Measurements from ENCODE around the gene FNDC10.

Gene FNDC10

DNA sequence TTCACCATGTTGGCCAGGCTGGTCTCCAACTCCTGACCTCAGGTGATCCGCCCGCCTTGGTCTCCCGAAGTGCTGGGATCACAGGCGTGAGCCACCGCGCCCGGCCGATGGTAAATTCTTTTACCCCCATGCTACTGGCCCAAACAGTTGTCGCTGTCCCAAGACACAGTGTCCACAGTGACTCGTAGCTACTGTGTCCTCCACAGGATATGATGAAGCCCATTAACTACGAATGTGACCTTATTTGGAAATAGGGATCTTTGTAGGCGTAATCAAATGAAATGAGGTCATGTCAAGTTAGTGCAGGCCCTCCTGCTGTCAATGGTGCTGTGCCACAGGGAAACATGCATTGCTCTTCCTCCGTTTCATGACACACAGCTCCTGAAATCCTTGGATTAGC, 8.5 kb downstream of the FNDC10 start:
- TF ChIP-seq, protein P1, sequence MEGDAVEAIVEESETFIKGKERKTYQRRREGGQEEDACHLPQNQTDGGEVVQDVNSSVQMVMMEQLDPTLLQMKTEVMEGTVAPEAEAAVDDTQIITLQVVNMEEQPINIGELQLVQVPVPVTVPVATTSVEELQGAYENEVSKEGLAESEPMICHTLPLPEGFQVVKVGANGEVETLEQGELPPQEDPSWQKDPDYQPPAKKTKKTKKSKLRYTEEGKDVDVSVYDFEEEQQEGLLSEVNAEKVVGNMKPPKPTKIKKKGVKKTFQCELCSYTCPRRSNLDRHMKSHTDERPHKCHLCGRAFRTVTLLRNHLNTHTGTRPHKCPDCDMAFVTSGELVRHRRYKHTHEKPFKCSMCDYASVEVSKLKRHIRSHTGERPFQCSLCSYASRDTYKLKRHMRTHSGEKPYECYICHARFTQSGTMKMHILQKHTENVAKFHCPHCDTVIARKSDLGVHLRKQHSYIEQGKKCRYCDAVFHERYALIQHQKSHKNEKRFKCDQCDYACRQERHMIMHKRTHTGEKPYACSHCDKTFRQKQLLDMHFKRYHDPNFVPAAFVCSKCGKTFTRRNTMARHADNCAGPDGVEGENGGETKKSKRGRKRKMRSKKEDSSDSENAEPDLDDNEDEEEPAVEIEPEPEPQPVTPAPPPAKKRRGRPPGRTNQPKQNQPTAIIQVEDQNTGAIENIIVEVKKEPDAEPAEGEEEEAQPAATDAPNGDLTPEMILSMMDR (IDR thresholded peaks at IDR 0.05): no peak
- no peak overlapping the region for H3K4me3 ChIP-seq
- H3K27ac ChIP-seq: no peak overlapping the region
- DNase-seq (ENCODE audit: low spot score): no peak

DNA sequence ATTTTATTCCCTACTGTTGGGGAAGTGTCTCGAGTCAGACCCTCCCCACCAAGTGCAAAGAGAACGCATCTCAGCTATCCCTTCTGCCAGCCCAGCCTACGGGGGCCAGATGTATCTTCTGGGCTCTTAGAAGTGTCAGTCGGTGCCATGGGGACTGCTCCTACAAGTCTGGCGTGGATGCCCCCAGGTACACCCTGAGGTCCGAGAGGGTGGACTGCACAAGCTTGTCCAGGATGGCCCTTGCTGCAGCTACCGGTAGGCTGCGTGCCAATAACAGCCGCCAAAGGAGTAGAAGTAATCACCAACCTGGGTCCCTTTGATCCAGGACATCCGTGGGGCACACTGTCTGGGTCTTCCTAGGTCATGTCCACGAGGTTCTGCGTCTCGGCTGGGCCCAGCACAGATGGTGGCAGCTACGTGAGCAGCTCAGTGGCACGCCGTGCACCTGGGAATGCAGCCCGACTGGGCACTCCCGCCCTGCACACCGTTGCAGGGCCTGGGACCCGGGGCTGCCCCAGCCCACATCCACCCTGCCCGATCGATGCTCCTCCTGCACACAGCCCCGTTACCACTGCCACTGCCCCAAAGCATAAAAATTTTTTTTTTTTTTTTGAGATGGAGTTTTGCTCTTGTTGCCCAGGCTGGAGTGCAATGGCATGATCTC, 16.5 kb downstream of the FNDC10 start:
- no peak overlapping the region for H3K27ac ChIP-seq
- TF ChIP-seq, protein P1 (IDR thresholded peaks at IDR 0.05): no peak
- no peak overlapping the region for H3K4me3 ChIP-seq
- DNase-seq (ENCODE audit: low spot score): no peak

DNA sequence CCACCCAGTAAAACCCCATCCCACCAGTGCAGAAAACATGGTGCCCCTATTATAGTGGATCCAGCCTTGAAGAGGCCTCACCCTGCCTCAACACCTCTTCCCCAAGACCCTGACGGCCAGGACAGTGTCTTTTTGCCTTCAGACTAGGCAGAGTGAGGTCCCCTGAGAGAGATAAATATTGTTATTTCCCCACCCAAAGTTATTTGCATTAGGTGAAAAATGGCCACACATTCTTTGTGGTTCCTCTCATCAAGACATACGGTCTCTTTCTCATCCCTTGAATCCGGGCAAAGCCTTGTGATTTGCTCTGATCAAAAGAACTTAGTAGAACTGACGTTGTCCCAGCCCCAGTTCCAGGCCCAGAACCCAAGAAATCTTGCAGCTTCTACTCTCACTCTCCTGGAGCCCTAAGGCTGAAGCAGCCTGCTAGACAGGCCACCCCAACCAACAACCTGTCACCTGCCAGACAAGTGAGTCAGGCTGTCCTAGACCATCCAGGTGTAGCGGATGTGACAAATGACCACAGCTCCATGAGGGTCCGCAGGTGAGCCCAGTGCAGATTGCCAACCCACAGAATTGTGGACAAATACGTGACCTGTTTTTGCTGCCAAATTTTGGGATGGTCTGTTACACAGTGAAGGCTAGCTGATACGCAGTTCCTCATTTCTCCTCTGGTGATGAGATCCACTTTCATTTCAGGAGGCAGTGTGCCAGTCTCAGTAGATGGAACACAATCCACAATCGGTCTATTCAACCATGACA, 17.2 kb downstream of the FNDC10 start:
- no peak for DNase-seq (ENCODE audit: low spot score)
- Histone ChIP-seq H3K4me3 (no peak overlapping the region), H3K27ac (no peak overlapping the region)
- TF ChIP-seq, protein P1 (IDR thresholded peaks at IDR 0.05): no peak

DNA sequence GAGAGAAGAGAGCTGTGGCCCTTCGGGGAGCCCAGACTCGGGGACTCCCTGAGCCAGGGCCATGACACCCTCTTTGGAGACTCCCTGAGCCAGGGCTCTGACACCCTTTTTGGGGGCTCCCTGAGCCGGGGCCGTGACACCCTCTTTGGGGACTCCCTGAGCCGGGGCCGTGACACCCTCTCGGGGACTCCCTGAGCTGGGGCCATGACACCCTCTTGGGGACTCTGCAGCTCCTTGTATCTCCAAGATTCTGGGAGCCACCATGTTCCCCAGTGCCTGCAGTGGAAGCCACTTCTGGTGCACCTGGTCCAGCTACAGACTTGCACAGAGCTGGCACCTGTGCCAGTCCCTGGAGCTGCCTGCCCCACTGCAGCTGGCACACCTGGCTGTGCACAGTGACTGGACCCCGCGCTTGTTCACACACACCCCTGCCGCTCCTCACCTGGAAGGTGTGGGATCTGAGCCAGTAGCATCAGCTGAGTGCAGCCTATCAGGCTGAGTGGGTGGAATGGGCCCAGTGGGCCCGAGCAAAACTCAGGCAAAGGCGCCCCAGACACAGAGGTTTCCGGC, 21.5 kb downstream of the FNDC10 start:
- no peak for DNase-seq (ENCODE audit: low spot score)
- Histone ChIP-seq H3K4me3 (no peak overlapping the region), H3K27ac (no peak overlapping the region)
- TF ChIP-seq, protein P1 (IDR thresholded peaks at IDR 0.05): no peak

DNA sequence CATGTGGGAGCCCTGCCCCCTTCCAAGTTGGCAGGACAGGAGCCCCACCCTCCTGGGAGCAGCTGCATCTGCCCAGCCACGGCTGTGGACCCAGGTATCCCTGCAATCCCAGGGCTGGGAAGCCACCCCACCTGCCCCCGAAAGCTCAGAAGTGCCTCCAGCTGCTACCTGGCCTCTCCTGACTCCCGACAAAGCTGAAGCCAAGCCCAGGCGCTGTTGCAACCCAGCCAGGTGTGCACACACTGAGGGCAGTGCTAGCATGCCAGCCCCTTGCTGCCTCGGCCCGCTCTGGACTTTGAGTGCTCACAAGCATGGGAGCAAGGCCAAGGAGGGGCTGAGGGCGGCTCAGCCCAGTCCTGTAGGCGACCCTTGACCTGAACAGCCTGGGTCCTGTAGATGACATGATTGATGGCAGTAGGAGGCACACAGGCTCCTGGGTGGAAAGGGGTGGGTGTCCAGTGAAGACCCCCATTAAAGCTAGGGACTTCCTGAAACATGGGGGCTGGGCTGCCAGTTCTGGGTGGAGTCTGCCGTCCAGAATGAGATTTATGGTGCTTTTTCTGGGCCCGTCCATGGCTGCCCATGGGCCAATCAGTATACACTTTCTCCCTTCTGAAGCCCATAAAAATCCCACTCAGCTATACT, 22.4 kb downstream of the FNDC10 start:
- Histone ChIP-seq H3K27ac (no peak overlapping the region), H3K4me3 (no peak overlapping the region)
- TF ChIP-seq, protein P1 (IDR thresholded peaks at IDR 0.05): no peak
- DNase-seq (ENCODE audit: low spot score): no peak

DNA sequence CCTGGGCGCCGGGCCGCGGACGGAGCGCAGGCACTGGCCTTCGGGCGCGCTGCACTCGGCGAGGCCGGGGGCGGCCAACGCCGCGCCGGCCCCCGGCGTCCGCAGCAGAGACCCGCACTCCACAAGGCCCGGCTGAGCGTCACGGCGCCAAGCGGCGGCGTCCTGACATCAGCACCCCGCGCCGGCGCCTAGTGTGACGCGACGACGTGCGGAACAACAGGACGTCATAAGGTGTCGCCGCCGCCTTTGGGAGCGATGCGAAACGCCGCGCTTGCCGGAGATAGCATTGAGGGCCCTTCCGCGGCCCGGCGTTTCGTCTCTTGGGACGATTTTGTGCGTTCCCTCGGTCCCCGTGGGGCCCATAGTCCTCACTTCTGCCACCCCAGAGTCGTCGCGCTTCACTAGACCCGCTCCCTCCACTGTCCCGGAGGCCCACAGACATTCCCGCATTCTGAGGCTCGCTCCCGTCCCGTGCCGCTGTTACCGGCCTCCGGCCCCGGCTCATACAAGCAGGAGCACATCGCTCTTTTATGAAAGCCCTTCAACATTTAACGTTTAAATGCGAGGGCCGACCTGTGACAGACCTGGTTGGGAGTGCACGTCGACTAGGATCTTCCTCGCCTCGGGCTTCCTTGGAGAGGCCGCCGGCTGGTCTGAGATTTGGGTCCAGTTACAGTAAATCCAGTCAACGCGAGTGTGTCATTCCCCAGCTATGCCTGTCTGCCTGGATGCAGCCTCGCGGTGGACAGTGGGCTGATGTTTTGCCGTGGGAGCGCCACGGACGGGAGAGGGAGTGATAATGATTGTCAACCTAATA, 25.0 kb downstream of the FNDC10 start, which contains the start of gene SSU72:
Gene SSU72 (minus strand): TSS at position 143 of the 817 bp plus-strand sequence. CDS start 306 bp downstream, outside the sequence.
- peak within 1 kb of the TSS; percentile 97 to 99 for H3K27ac ChIP-seq

More for the DNA sequence above, 25.0 kb downstream of the FNDC10 start, which contains the start of gene SSU72:
- peak within 1 kb of the TSS; percentile 93 for H3K4me3 ChIP-seq
- DNase-seq (ENCODE audit: low spot score): peak; percentile 93
- TF ChIP-seq, protein P1 (IDR thresholded peaks at IDR 0.05): no peak
